ENCODE measurements around the gene DUOX2.
"Not testable (repeated sequence)": the region's sequence is repeated elsewhere in the genome, so short reads cannot be mapped to it uniquely, and the experiment has no call there.

The DUOX2 gene

GRCh38 chr15:45079201-45079600, 34.8 kb downstream of the DUOX2 start:
- not testable (repeated sequence) for H3K4me3 ChIP-seq (ENCODE audit: low read depth in 1 of 2, low read length in 1 of 2); H3K36me3 ChIP-seq; H3K27me3 ChIP-seq; H3K27ac ChIP-seq; H3K9me3 ChIP-seq; H3K4me1 ChIP-seq (ENCODE audit: control insufficient read depth in 1 of 2, insufficient read depth in 1 of 2, low read depth in 1 of 2, low read length in 1 of 2)

GRCh38 chr15:45077391-45077790, 36.6 kb downstream of the DUOX2 start:
- H3K27me3 ChIP-seq; H3K9me3 ChIP-seq; H3K4me1 ChIP-seq (ENCODE audit: control insufficient read depth in 1 of 2, insufficient read depth in 1 of 2, low read depth in 1 of 2, low read length in 1 of 2); H3K36me3 ChIP-seq; H3K4me3 ChIP-seq (ENCODE audit: low read depth in 1 of 2, low read length in 1 of 2); H3K27ac ChIP-seq: not testable (repeated sequence)

GRCh38 chr15:45075440-45076320, 38.3 kb downstream of the DUOX2 start:
- H3K9me3 ChIP-seq; H3K27me3 ChIP-seq; H3K4me3 ChIP-seq (ENCODE audit: low read depth in 1 of 2, low read length in 1 of 2); H3K36me3 ChIP-seq: not testable (repeated sequence)
- peak overlapping the region; percentile 63 for H3K27ac ChIP-seq
- H3K4me1 ChIP-seq (ENCODE audit: control insufficient read depth in 1 of 2, insufficient read depth in 1 of 2, low read depth in 1 of 2, low read length in 1 of 2), result peaks cover 7 to 15% of the 10 kb centered on the region in 2 experiments

- not testable (repeated sequence) for H3K4me3 ChIP-seq (ENCODE audit: low read depth in 1 of 2, low read length in 1 of 2); H3K27ac ChIP-seq; H3K9me3 ChIP-seq; H3K27me3 ChIP-seq; H3K36me3 ChIP-seq
- peaks cover 7 to 21% of the 10 kb centered on the region in 2 experiments for H3K4me1 ChIP-seq (ENCODE audit: control insufficient read depth in 1 of 2, insufficient read depth in 1 of 2, low read depth in 1 of 2, low read length in 1 of 2)
These were observed 40.4 kb downstream of the DUOX2 start for GRCh38 chr15:45073602-45074001.

GRCh38 chr15:45069942-45070360, 44.0 kb downstream of the DUOX2 start:
- H3K36me3 ChIP-seq; H3K9me3 ChIP-seq; H3K27ac ChIP-seq; H3K4me3 ChIP-seq (ENCODE audit: low read depth in 1 of 2, low read length in 1 of 2); H3K27me3 ChIP-seq: not testable (repeated sequence)
- H3K4me1 ChIP-seq (ENCODE audit: control insufficient read depth in 1 of 2, insufficient read depth in 1 of 2, low read depth in 1 of 2, low read length in 1 of 2), result peaks cover 7 to 16% of the 10 kb centered on the region in 2 experiments

GRCh38 chr15:45064386-45064785, 49.6 kb downstream of the DUOX2 start:
- Histone ChIP-seq H3K27ac (no peak overlapping the region), H3K27me3 (no peaks in the 10 kb centered on the region), H3K9me3 (no peaks in the 10 kb centered on the region), H3K36me3 (no peaks in the 10 kb centered on the region), H3K4me3 (ENCODE audit: low read depth in 1 of 2, low read length in 1 of 2) (no peak overlapping the region), H3K4me1 (ENCODE audit: control insufficient read depth in 1 of 2, insufficient read depth in 1 of 2, low read depth in 1 of 2, low read length in 1 of 2) (peaks cover 23 to 24% of the 10 kb centered on the region in 2 experiments)
- TF ChIP-seq CTCF (IDR thresholded peaks at IDR 0.05), result no peak

GRCh38 chr15:45062301-45062700, 51.7 kb downstream of the DUOX2 start:
- H3K27ac ChIP-seq; H3K27me3 ChIP-seq; H3K9me3 ChIP-seq; H3K4me3 ChIP-seq (ENCODE audit: low read depth in 1 of 2, low read length in 1 of 2); H3K36me3 ChIP-seq: not testable (repeated sequence)
- H3K4me1 ChIP-seq (ENCODE audit: control insufficient read depth in 1 of 2, insufficient read depth in 1 of 2, low read depth in 1 of 2, low read length in 1 of 2), result peaks cover 43 to 45% of the 10 kb centered on the region in 2 experiments

GRCh38 chr15:45058690-45059675, 55.0 kb downstream of the DUOX2 start:
- not testable (repeated sequence) for H3K27me3 ChIP-seq, H3K9me3 ChIP-seq
- peak overlapping the region; percentile 97 for H3K27ac ChIP-seq

GRCh38 chr15:45052676-45053075, 61.3 kb downstream of the DUOX2 start:
- not testable (repeated sequence) for H3K36me3 ChIP-seq; H3K27me3 ChIP-seq; H3K9me3 ChIP-seq; H3K4me3 ChIP-seq (ENCODE audit: low read depth in 1 of 2, low read length in 1 of 2)
- Histone ChIP-seq H3K4me1 (ENCODE audit: control insufficient read depth in 1 of 2, insufficient read depth in 1 of 2, low read depth in 1 of 2, low read length in 1 of 2) (peaks cover 42 to 47% of the 10 kb centered on the region in 2 experiments), H3K27ac (peak overlapping the region; percentile 26)

More at GRCh38 chr15:45058690-45059675, 55.0 kb downstream of the DUOX2 start:
- Histone ChIP-seq H3K4me3 (ENCODE audit: low read depth in 1 of 2, low read length in 1 of 2) (peak overlapping the region; percentile 61 to 78), H3K4me1 (ENCODE audit: control insufficient read depth in 1 of 2, insufficient read depth in 1 of 2, low read depth in 1 of 2, low read length in 1 of 2) (peaks cover 53 to 55% of the 10 kb centered on the region in 2 experiments)
- not testable (repeated sequence) for H3K36me3 ChIP-seq

All from neutrophil (primary cell).